Epithelial cell of esophagus (primary cell): ENCODE data around the gene LRTM1.

Experiments
- DNase-seq: peaks from one replicate; pipeline ENCODE4 v3.0.0; 2010; ENCODE audit warnings: low read depth
- H3K4me3 ChIP-seq: 2 replicates; pipeline ENCODE4 v1.5.1; 2011; ENCODE audit warnings: mild to moderate bottlenecking, low read length, control low read depth
- CTCF ChIP-seq: IDR thresholded peaks from 2 replicates; pipeline ENCODE4 v1.5.1; 2011; ENCODE audit warnings: low read depth, mild to moderate bottlenecking, low read length, control low read depth, inconsistent platforms; ENCODE audit not compliant: insufficient read depth; ENCODE audit errors: missing control alignments

LRTM1 gene

DNA sequence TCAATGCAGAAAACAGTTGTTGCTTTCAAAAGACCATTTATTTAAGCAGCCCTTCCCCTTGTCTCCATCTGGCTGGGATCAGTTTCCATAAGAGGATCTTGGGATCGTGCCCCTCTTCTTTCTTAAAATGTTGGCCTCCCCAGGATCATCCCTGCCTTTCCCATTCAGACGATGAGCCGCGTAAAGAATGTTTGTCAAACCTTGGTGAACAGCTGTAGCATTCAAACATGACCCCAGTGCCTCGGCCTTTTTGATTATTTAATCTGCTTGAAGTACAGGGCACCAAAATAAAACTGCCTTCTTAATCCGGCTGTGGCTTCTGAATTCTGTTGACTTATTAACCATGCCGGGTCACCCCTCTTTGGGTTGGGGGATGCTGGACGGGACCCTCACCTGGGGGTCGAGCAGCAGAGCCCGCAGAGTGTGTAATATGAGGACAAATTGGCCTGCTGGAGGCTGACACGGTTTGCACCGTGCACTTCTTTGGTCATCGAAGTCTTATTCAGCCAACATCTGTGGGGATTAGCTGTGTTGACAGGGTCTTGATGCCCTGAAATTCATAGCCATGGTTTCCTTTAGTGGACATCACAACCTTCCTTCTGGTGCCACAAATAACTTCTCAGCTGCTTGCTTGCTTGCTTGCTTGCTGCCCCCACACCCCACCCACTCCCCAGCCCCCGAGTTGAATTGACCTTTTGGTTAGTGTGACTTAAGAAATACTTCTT is at the start of gene LRTM1:
Gene LRTM1 (minus strand): TSS at position 14 of the 725 bp plus-strand sequence. CDS start 148 bp downstream, outside the sequence.
- no peak for TF ChIP-seq CTCF
- no peak for DNase-seq
- no peak within 1 kb of the TSS for H3K4me3 ChIP-seq

- no peak for DNase-seq
- no peak overlapping the region for H3K4me3 ChIP-seq
- no peak for TF ChIP-seq CTCF
These were observed 49.6 kb upstream of the LRTM1 start for GRCh38 chr3:54977439-54977838.

- no peak for DNase-seq
- H3K4me3 ChIP-seq = no peak overlapping the region
These were observed 43.0 kb upstream of the LRTM1 start for GRCh38 chr3:54970895-54971294.

DNA sequence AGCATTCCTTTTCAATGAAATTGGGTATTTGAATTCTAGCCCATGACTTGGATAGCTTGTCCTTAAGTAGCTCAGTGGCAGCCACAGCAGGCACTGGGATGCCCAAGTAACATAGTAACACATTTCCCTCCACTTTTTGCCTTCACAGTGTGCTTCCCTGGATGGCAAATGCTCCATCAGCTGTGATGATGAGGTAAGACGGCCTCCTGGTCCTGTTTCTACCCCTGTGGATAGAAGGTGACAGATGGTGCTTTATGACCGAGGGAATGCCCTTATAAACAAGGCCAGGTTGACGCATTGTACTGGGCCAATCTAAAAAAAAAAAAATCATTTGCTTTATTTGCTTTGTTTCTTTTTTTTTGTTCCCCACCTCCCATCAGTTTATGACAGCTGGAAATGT is 41.8 kb upstream of the LRTM1 start:
- no peak for DNase-seq
- no peak for TF ChIP-seq CTCF
- no peak overlapping the region for H3K4me3 ChIP-seq

More at GRCh38 chr3:54970895-54971294, 43.0 kb upstream of the LRTM1 start:
- TF ChIP-seq CTCF = no peak

- no peak for DNase-seq
- TF ChIP-seq CTCF = no peak
These were observed 40.8 kb upstream of the LRTM1 start for GRCh38 chr3:54968546-54969172.

DNA sequence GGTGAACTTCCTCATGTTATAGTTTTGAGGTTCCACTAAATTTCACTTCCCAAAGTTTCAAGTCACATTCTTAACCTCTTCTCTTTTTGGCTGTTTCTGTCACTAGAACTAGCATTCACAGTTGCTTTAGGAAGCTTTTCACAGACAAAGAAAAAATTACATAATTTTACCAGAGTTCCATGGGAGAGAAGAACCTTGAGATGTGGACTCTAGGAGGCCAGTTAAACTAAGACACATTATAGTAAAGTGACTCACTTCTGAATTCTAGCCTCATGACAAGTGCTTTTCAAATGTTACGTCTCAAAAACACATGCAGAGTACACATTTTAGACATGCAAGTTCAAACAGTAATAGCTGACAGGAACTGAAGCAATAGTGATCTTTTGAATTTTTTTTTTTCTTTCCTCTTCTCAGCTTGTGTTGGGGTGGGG is 39.9 kb upstream of the LRTM1 start:
- peak; percentile 25 for DNase-seq
- no peak for TF ChIP-seq CTCF
- H3K4me3 ChIP-seq = no peak overlapping the region

More at GRCh38 chr3:54968546-54969172, 40.8 kb upstream of the LRTM1 start:
- no peak overlapping the region for H3K4me3 ChIP-seq
